Testis (tissue), 2 donors: ENCODE data around the gene NBEA.

Source experiments
- POLR2A ChIP-seq: fragments of 450-650 bp; IDR thresholded peaks from one replicate; pipeline ENCODE4 v1.6.1; 2017; ENCODE audit warnings: antibody characterized with exemption, mild to moderate bottlenecking, moderate library complexity
- TF ChIP-seq, protein P1 (sequence below), 3 experiments: fragments of 450-650 bp in 2 of 3; fragments of 200-600 bp in 1 of 3; sonication (generic) in 1 of 3; IDR thresholded peaks; one replicate each; pipeline ENCODE4 v1.5.1; 2016 to 2019; ENCODE audit warnings: antibody characterized with exemption in 3 of 3, mild to moderate bottlenecking in 2 of 3, moderate library complexity in 1 of 3

DNA sequence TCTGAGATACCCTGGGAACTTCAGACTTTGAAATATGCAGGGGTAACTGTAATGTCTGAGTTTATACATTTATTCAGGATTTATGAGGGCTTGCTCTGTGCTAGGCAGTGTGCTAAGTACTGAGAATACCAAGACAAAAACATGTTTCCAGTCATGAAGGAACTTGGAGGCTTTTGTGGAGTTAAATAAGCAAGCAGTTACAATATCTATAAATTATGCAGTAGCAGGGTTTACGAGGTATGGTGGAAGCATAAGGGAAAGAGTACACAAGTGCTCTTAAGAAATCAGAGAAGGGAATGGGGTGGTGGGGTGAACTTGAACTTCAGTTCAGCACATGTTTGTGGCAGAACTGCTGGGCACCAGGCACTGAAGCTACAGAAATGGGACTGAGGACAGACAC, 506.4 kb downstream of the NBEA start:
- TF ChIP-seq, protein P1, sequence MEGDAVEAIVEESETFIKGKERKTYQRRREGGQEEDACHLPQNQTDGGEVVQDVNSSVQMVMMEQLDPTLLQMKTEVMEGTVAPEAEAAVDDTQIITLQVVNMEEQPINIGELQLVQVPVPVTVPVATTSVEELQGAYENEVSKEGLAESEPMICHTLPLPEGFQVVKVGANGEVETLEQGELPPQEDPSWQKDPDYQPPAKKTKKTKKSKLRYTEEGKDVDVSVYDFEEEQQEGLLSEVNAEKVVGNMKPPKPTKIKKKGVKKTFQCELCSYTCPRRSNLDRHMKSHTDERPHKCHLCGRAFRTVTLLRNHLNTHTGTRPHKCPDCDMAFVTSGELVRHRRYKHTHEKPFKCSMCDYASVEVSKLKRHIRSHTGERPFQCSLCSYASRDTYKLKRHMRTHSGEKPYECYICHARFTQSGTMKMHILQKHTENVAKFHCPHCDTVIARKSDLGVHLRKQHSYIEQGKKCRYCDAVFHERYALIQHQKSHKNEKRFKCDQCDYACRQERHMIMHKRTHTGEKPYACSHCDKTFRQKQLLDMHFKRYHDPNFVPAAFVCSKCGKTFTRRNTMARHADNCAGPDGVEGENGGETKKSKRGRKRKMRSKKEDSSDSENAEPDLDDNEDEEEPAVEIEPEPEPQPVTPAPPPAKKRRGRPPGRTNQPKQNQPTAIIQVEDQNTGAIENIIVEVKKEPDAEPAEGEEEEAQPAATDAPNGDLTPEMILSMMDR (IDR thresholded peaks at IDR 0.05) = no peak
- no peak for TF ChIP-seq POLR2A
